ENCODE measurements around the gene KANK2. TPM values are rescaled to one million over a fixed set of nuclear protein-coding genes. Genes with fewer than 3 reads are reported as not detected.

KANK2 gene
- total RNA-seq = 12.2 TPM

DNA sequence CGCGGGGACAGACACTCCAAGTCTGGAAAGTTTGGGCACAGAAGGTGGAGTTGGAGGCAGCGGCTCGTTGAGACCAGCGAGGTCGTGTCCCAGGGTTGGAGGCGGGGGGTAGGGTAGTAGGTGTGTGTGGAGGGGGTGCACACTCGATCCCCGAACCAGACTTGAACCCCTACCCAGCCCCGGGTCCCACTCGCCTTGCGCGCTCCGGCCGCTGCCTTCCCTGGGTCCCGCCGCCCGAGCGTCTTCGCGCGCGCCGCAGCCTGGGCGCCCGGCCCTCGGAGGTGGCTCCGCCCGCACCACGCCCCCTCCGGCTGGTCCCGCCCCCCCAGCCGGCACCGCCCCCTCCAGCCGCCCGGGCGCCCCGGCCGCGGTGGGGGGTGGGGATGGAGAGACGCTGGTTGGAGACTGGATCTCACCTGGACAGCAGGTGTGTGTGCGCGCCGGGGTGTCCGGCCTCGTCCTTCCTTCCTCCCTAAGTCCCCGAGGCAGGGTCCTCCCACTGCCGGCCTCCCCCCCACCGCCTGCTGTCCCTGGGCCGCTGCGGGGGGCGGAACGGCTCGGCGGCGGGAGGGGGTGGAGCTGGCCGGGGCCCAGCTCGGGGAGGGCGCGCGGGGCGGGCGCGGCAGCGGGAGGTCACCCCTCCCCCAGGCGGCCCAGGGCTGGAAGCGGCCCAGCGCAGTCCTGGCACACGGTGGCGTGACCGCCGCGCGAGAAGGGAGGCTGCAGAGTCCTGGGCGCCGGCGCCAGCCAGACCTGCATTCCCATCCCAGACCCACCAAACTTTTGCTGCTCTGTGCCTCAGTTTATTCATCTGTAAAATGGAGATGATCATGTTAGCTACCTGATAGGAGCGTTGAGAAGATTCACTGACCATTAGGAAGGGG lies at the start of gene KANK2:
Gene KANK2 (minus strand): TSS at position 255 of the 884 bp plus-strand sequence. CDS start 3,034 bp downstream, outside the sequence.

DNA sequence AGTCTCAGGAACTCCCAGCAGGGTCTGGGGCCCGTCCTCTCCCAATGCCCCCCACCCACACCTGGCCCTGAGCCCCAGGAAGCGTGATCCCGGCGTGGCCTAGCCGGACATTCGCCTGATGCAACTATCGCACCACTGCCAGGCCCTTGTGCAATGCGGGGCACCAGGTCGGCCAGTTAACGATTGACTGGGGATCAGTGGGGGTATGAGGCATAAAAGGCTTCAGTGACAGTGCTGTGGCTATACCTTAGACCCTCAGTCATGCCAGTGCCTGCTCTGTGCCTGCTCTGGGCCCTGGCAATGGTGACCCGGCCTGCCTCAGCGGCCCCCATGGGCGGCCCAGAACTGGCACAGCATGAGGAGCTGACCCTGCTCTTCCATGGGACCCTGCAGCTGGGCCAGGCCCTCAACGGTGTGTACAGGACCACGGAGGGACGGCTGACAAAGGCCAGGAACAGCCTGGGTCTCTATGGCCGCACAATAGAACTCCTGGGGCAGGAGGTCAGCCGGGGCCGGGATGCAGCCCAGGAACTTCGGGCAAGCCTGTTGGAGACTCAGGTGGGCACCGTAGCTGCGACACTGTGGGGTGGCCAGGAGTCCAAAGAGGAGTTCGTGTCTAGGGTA lies 42.1 kb upstream of the KANK2 start, which contains the start of gene ANGPTL8:
Gene ANGPTL8 (plus strand): TSS at position 243 of the 624 bp plus-strand sequence. CDS start 19 bp downstream, at position 262.

DNA sequence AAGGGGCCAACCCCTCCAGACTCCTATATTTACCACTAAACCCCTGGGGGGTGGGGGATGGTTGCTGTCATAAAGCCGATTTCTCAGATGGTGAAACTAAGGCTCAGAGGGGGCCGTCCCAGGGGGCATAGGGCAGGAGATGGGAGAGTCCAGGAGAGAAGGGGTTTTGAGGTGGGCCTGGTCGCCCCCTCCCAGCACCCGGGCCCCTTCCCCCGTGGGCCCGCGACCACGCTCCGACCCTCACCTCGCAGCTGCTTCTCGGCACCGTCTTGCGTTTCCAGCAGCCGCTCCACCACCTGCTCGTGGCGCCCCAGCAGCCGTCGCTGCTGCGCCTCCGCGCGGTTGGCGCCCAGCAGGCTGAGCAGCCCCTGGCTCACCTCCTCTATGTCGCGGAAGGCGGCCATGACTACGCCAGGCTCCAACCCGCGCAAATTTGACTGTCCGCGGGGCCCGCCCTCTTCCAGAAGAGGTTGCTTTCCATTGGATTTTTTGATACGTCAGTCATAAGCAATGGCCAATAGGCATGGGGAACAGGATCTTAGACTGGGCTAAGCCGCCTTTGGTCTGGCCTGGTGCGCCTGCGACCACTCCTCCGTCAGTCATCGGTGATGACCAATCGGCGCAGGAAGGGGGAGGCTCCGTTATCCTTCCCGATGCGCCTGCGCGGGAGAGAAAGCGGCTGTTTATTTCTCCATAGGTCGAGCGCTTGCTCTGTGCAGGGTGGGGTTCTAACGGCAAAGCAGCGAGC lies 41.8 kb downstream of the KANK2 start, which contains the start of gene SPC24:
Gene SPC24 (minus strand): TSS at position 410 of the 748 bp plus-strand sequence. CDS start 6 bp downstream, at position 404.

Other genes with a start within 250 kb of the KANK2 start
- gene SMARCA4, start 236.5 kb downstream of the KANK2 start, total RNA-seq = 106 TPM
- 29.8 TPM for gene LDLR, start 108.1 kb downstream of the KANK2 start, total RNA-seq
- gene SPC24, start 41.8 kb downstream of the KANK2 start, total RNA-seq = 9.0 TPM
- gene ANGPTL8, start 42.1 kb upstream of the KANK2 start, total RNA-seq = not detected
- 3.7 TPM for gene DOCK6, start 65.0 kb upstream of the KANK2 start, total RNA-seq
- 0.46 TPM for gene TSPAN16, start 98.6 kb upstream of the KANK2 start, total RNA-seq
- 28.8 TPM for gene RAB3D, start 142.1 kb upstream of the KANK2 start, total RNA-seq
- gene TMEM205, start 148.7 kb upstream of the KANK2 start, total RNA-seq = 53.1 TPM
- 6.7 TPM for gene CCDC159, start 149.0 kb upstream of the KANK2 start, total RNA-seq
- gene PLPPR2, start 157.9 kb upstream of the KANK2 start, total RNA-seq = 66.7 TPM
- gene SWSAP1, start 177.1 kb upstream of the KANK2 start, total RNA-seq = 1.2 TPM
- 3.2 TPM for gene EPOR, start 186.8 kb upstream of the KANK2 start, total RNA-seq
- not detected for gene RGL3, start 221.8 kb upstream of the KANK2 start, total RNA-seq
- gene ODAD3, start 237.6 kb upstream of the KANK2 start, total RNA-seq = 2.8 TPM
- gene PRKCSH, start 238.1 kb upstream of the KANK2 start, total RNA-seq = 53.1 TPM